ENCODE measurements around the gene KAZN. TPM values are rescaled to one million over a fixed set of nuclear protein-coding genes. Genes with fewer than 3 reads are reported as not detected.
A peak's percentile ranks its signal among the peaks of the same experiment; 100 is the strongest.

KAZN gene
- total and polyA plus RNA-seq, 8 donors = 11.1 to 37.5 (median 30.2) TPM

DNA sequence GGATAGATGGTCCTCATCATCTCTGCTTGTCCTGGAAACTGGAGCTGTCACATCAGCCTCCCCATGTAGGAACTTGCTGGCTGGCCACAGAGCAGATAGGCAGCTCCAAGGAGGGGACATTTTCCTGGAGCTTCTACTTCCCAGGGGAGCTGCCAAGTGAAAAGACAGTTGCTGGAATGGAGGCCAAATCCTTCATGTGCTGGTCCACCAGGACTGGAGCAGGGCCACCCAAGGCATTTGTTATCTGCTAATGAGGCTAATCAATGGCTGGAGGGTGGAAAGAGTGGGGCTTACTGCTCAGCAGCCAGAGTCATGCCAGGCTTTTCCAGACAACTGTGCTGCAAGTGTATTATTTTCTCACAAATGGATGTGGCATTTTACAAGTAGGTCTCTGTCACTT is 22.5 kb downstream of the KAZN start:
- H3K27me3 ChIP-seq = no peaks in the 10 kb centered on the region
- no peaks in the 10 kb centered on the region for H3K36me3 ChIP-seq
- TF ChIP-seq CTCF (IDR thresholded peaks at IDR 0.05) = no peak
- H3K27ac ChIP-seq = no peak overlapping the region
- intact Hi-C loops (cut with DNase I) = no loop called here
- no peak for DNase-seq
- no peak overlapping the region for H3K4me3 ChIP-seq
- H3K9me3 ChIP-seq = no peaks in the 10 kb centered on the region
- no peak for ATAC-seq
- no peaks in the 10 kb centered on the region for H3K4me1 ChIP-seq

- Histone ChIP-seq H3K4me3 (no peak overlapping the region), H3K36me3 (no peaks in the 10 kb centered on the region), H3K27ac (no peak overlapping the region), H3K9me3 (no peaks in the 10 kb centered on the region), H3K4me1 (no peaks in the 10 kb centered on the region), H3K27me3 (no peaks in the 10 kb centered on the region)
- intact Hi-C loops (cut with DNase I) = no loop called here
- no peak for TF ChIP-seq CTCF (IDR thresholded peaks at IDR 0.05)
- DNase-seq = no peak
- ATAC-seq = no peak
These were observed 24.6 kb downstream of the KAZN start for GRCh38 chr1:14623090-14623489.

GRCh38 chr1:14624941-14625340 is 26.5 kb downstream of the KAZN start:
- Histone ChIP-seq H3K4me3 (no peak overlapping the region), H3K36me3 (no peaks in the 10 kb centered on the region), H3K27ac (no peak overlapping the region), H3K27me3 (no peaks in the 10 kb centered on the region), H3K4me1 (no peaks in the 10 kb centered on the region), H3K9me3 (no peaks in the 10 kb centered on the region)
- DNase-seq = no peak
- intact Hi-C loops (cut with DNase I) = no loop called here
- no peak for ATAC-seq
- no peak for TF ChIP-seq CTCF (IDR thresholded peaks at IDR 0.05)

- peak in 1 of 4 donors; percentile 43 for DNase-seq
- ATAC-seq = no peak
These were observed 27.1 kb downstream of the KAZN start for GRCh38 chr1:14625572-14625971.

DNA sequence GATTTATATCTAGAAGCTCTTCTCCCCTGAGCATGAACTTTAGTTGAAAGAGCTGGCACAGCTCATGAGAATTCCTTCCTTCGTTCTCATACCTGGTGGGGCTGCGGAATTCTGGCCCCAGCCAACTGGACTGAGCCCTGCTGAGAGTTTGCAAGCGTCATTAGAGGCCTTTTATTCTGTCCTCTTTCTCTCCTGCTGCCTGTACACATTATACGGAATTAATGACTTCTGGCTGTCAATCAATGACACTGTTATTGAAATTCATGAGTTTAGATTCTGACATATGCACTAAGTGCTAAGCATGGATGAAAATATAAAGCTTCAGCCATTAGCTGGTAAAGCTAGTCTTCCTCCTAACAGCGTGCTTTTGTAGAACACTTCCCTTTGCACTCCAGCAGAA is 27.5 kb downstream of the KAZN start:
- intact Hi-C loops (cut with DNase I) = no loop called here
- Histone ChIP-seq H3K4me1 (no peaks in the 10 kb centered on the region), H3K9me3 (no peaks in the 10 kb centered on the region), H3K27ac (no peak overlapping the region), H3K27me3 (no peaks in the 10 kb centered on the region), H3K4me3 (no peak overlapping the region), H3K36me3 (no peaks in the 10 kb centered on the region)
- no peak for TF ChIP-seq CTCF (IDR thresholded peaks at IDR 0.05)
- no peak for ATAC-seq
- no peak for DNase-seq

More at GRCh38 chr1:14625572-14625971, 27.1 kb downstream of the KAZN start:
- Histone ChIP-seq H3K4me1 (no peaks in the 10 kb centered on the region), H3K9me3 (no peaks in the 10 kb centered on the region), H3K36me3 (no peaks in the 10 kb centered on the region), H3K4me3 (no peak overlapping the region), H3K27ac (no peak overlapping the region), H3K27me3 (no peaks in the 10 kb centered on the region)
- no peak for TF ChIP-seq CTCF (IDR thresholded peaks at IDR 0.05)
- intact Hi-C loops (cut with DNase I) = no loop called here

Measured in left lung (tissue), 10 donors.